SU-DHL-6 (cell line): ENCODE measurements around the gene SH3RF2.
"Not testable (repeated sequence)": the region's sequence is repeated elsewhere in the genome, so short reads cannot be mapped to it uniquely, and the experiment has no call there.

Experiments used
- H2AFZ ChIP-seq: fragments of 200-600 bp; sonication (generic); 2 replicates; pipeline ENCODE4 v1.6.1; 2014; ENCODE audit warnings: low read depth, mild to moderate bottlenecking, moderate library complexity, mixed read lengths, antibody characterized with exemption, low read length; ENCODE audit not compliant: severe bottlenecking
- H3F3A ChIP-seq: fragments of 200-600 bp; shearing (Covaris generic); 2 replicates; pipeline ENCODE4 v1.6.0; 2016; ENCODE audit warnings: antibody characterized with exemption, mild to moderate bottlenecking; ENCODE audit not compliant: insufficient read depth
- H3K27ac ChIP-seq: fragments of 200-600 bp; sonication (generic); 2 replicates; pipeline ENCODE4 v1.5.1; 2016; ENCODE audit warnings: low read depth, mild to moderate bottlenecking, low read length, moderate library complexity, mixed read lengths
- H3K27me3 ChIP-seq: fragments of 200-600 bp; sonication (generic), shearing (Covaris generic); 2 replicates; pipeline ENCODE4 v1.6.0; 2014; ENCODE audit warnings: mild to moderate bottlenecking, low read length
- H3K36me3 ChIP-seq: fragments of 200-600 bp; sonication (generic); 2 replicates; pipeline ENCODE4 v1.6.1; 2014; ENCODE audit warnings: mild to moderate bottlenecking, low read length, mixed read lengths
- H3K4me2 ChIP-seq: fragments of 300-600, 200-600 bp; shearing (Covaris generic), sonication (generic); 2 replicates; pipeline ENCODE4 v1.6.0; 2014; ENCODE audit warnings: low read length, low read depth, mild to moderate bottlenecking; ENCODE audit not compliant: poor library complexity, severe bottlenecking
- H3K4me3 ChIP-seq: fragments of 200-600 bp; sonication (generic); 2 replicates; pipeline ENCODE4 v1.5.1; 2014; ENCODE audit warnings: antibody characterized with exemption, low read length, mild to moderate bottlenecking, mixed read lengths; ENCODE audit not compliant: insufficient read depth, poor library complexity, severe bottlenecking
- H3K79me2 ChIP-seq: fragments of 200-600 bp; sonication (generic); 2 replicates; pipeline ENCODE4 v1.6.1; 2014; ENCODE audit warnings: mild to moderate bottlenecking, low read length, moderate library complexity; ENCODE audit not compliant: insufficient read depth
- H3K9ac ChIP-seq: fragments of 200-600 bp; sonication (generic); 2 replicates; pipeline ENCODE4 v1.7.0; 2014; ENCODE audit warnings: mild to moderate bottlenecking, low read length
- H3K9me2 ChIP-seq: fragments of 200-600 bp; sonication (generic); replicated peaks from 2 replicates; pipeline ENCODE4 v1.6.1; 2014; ENCODE audit warnings: low read length; ENCODE audit not compliant: insufficient read depth
- H3K9me3 ChIP-seq: fragments of 200-600 bp; sonication (generic); 2 replicates; pipeline ENCODE4 v1.6.1; 2014; ENCODE audit warnings: low read length, mixed read lengths; ENCODE audit not compliant: insufficient read depth
- H4K20me1 ChIP-seq: fragments of 200-600 bp; sonication (generic); 2 replicates; pipeline ENCODE4 v1.6.1; 2014; ENCODE audit warnings: low read depth, mild to moderate bottlenecking, antibody characterized with exemption, low read length, moderate library complexity, mixed read lengths
- EZH2phosphoT487 ChIP-seq: fragments of 200-600 bp; sonication (generic), shearing (Covaris generic); conservative IDR thresholded peaks from 2 replicates; pipeline ENCODE4 v1.6.1; 2018; ENCODE audit warnings: mild to moderate bottlenecking, antibody characterized with exemption, low read length, moderate library complexity, mixed read lengths
- TF ChIP-seq, protein P1 (sequence below): fragments of 200-600 bp; sonication (generic); IDR thresholded peaks from one replicate; pipeline ENCODE4 v1.5.1; 2017; ENCODE audit warnings: antibody characterized with exemption, mild to moderate bottlenecking, low read length, moderate library complexity; ENCODE audit not compliant: insufficient read depth, poor library complexity, severe bottlenecking

SH3RF2 gene

DNA sequence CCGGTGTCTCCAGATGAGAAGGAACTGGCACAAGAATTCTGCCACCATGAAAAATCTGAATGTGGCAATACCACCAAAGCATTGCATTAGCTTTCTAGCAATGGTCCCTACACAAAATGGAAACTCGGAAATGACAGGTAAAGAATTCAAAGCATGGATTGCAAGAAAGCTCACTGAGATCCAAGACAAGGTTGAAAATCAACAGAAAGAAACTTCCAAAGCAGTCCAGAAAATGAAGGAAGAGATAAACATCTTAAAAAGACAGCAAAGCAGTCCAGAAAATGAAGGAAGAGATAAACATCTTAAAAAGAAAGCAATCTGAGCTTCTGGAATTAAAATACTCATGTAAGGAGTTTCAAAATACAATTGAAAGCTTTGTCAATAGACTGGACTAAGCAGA is 46.8 kb upstream of the SH3RF2 start:
- no peaks in the 10 kb centered on the region for H3F3A ChIP-seq
- H3K27ac ChIP-seq = no peak overlapping the region
- TF ChIP-seq, protein P1, sequence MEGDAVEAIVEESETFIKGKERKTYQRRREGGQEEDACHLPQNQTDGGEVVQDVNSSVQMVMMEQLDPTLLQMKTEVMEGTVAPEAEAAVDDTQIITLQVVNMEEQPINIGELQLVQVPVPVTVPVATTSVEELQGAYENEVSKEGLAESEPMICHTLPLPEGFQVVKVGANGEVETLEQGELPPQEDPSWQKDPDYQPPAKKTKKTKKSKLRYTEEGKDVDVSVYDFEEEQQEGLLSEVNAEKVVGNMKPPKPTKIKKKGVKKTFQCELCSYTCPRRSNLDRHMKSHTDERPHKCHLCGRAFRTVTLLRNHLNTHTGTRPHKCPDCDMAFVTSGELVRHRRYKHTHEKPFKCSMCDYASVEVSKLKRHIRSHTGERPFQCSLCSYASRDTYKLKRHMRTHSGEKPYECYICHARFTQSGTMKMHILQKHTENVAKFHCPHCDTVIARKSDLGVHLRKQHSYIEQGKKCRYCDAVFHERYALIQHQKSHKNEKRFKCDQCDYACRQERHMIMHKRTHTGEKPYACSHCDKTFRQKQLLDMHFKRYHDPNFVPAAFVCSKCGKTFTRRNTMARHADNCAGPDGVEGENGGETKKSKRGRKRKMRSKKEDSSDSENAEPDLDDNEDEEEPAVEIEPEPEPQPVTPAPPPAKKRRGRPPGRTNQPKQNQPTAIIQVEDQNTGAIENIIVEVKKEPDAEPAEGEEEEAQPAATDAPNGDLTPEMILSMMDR = no peak
- no peak for TF ChIP-seq EZH2phosphoT487
- H3K36me3 ChIP-seq = no peaks in the 10 kb centered on the region
- no peaks in the 10 kb centered on the region for H3K79me2 ChIP-seq
- no peaks in the 10 kb centered on the region for H3K9me3 ChIP-seq
- no peak overlapping the region for H2AFZ ChIP-seq
- H3K4me2 ChIP-seq = no peak overlapping the region
- H3K9me2 ChIP-seq = no peaks in the 10 kb centered on the region
- H4K20me1 ChIP-seq = no peaks in the 10 kb centered on the region
- H3K4me3 ChIP-seq = no peak overlapping the region
- no peak overlapping the region for H3K9ac ChIP-seq
- no peaks in the 10 kb centered on the region for H3K27me3 ChIP-seq

DNA sequence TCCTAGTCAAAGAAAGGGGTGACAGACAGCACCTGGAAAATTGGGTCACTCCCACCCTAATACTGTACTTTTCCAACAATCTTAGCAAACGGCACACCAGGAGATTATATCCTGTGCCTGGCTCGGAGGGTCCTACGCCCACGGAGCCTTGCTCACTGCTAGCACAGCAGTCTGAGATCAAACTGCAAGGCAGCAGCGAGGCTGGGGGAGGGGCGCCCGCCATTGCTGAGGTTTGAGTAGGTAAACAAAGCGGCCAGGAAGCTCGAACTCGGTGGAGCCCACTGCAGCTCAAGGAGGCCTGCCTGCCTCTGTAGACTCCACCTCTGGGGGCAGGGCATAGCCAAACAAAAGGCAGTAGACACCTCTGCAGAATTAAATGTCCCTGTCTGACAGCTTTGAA is 45.0 kb upstream of the SH3RF2 start:
- not testable (repeated sequence) for H4K20me1 ChIP-seq, H3F3A ChIP-seq, H3K9ac ChIP-seq, H3K27ac ChIP-seq, H3K36me3 ChIP-seq, H3K9me3 ChIP-seq, H3K9me2 ChIP-seq, H2AFZ ChIP-seq, H3K4me3 ChIP-seq, H3K79me2 ChIP-seq, H3K27me3 ChIP-seq, H3K4me2 ChIP-seq

DNA sequence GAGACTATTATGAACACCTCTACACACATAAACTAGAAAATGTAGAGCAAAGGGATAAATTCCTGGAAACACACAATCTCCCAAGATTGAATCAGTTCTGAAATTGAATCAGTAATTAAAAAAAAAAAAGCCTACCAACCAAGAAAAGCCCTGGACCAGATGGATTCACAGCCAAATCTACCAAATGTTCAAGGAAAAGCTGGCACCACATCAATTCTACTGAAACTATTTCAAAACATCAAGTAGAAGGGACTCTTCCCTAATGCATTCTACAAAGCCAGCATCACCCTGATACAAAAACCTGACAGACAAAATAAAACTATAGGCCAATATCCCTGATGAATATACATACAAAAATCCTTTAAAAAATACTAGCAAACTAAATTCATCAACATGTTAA is 38.2 kb upstream of the SH3RF2 start:
- Histone ChIP-seq H3K27ac (no peak overlapping the region), H3F3A (no peaks in the 10 kb centered on the region), H3K9ac (no peak overlapping the region), H3K9me3 (no peaks in the 10 kb centered on the region), H3K9me2 (no peaks in the 10 kb centered on the region), H4K20me1 (no peaks in the 10 kb centered on the region), H3K4me2 (no peak overlapping the region), H2AFZ (no peak overlapping the region), H3K4me3 (no peak overlapping the region), H3K79me2 (no peaks in the 10 kb centered on the region), H3K36me3 (no peaks in the 10 kb centered on the region), H3K27me3 (no peaks in the 10 kb centered on the region)
- no peak for TF ChIP-seq EZH2phosphoT487
- TF ChIP-seq, protein P1 = no peak

DNA sequence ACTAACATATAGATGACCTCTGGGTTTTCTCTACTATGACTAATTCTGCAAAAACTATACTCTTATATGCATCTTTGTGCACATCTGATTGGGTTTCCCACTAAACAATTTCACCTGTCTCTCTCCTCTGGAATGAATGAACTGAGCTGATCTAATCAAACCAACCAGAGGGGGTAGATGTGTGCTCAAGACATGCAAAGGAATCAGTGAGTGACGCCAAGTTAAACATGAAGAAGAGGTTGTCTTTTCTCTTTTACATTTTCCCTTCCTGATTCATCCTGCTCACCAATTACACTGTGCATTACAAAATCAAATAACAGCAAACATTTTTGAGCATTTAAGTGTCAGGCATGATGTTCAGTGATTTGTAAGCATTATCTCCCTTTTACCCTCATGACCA is 34.0 kb upstream of the SH3RF2 start:
- Histone ChIP-seq H3K9ac (no peak overlapping the region), H2AFZ (no peak overlapping the region), H3K36me3 (no peaks in the 10 kb centered on the region), H3K4me3 (no peak overlapping the region), H4K20me1 (no peaks in the 10 kb centered on the region), H3K9me2 (no peaks in the 10 kb centered on the region), H3K79me2 (no peaks in the 10 kb centered on the region), H3F3A (no peaks in the 10 kb centered on the region), H3K27me3 (no peaks in the 10 kb centered on the region), H3K9me3 (no peaks in the 10 kb centered on the region), H3K27ac (no peak overlapping the region), H3K4me2 (no peak overlapping the region)
- no peak for TF ChIP-seq EZH2phosphoT487
- TF ChIP-seq, protein P1 = no peak
